HG03196 (cell line): ENCODE measurements around the gene FTSJ3.
"Not testable (repeated sequence)": the region's sequence is repeated elsewhere in the genome, so short reads cannot be mapped to it uniquely, and the experiment has no call there.

Experiments used
- ATAC-seq: cut with Tn5 transposase; IDR thresholded peaks from one replicate; pipeline ENCODE4 v1.9.1; 2021; ENCODE audit not compliant: unreplicated experiment

Gene FTSJ3

DNA sequence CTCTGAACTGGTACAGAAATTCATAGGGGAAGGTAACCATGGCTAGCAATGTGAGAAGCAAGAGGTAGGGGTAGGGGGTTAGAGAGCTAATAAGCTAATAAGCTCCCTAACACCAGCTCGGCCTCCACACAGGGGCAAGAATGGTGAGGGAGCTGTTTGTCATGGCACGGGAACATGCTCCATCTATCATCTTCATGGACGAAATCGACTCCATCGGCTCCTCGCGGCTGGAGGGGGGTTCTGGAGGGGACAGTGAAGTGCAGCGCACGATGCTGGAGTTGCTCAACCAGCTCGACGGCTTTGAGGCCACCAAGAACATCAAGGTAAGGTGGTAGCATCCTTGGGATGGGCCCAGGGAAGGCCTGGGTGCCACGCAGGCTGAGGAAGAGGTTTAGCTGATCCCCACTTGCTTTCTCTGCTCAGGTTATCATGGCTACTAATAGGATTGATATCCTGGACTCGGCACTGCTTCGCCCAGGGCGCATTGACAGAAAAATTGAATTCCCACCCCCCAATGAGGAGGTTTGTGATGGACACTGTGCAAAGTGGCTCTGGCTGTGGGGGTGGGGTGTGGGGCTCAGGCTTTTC lies 3.5 kb upstream of the FTSJ3 start:
- ATAC-seq: no peak

DNA sequence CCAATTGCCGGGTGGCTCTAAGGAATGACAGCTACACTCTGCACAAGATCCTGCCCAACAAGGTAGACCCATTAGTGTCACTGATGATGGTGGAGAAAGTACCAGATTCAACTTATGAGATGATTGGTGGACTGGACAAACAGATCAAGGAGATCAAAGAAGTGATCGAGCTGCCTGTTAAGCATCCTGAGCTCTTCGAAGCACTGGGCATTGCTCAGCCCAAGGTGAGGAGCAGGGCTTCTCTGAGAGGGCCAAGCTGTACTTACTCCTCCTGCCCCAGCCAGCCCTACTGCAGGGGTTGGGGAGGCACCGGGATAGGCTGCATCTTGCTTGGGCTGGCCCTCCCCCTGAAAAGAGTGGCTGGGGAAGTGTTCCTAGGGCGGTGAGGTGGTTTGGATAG lies 2.8 kb upstream of the FTSJ3 start:
- no peak for ATAC-seq

DNA sequence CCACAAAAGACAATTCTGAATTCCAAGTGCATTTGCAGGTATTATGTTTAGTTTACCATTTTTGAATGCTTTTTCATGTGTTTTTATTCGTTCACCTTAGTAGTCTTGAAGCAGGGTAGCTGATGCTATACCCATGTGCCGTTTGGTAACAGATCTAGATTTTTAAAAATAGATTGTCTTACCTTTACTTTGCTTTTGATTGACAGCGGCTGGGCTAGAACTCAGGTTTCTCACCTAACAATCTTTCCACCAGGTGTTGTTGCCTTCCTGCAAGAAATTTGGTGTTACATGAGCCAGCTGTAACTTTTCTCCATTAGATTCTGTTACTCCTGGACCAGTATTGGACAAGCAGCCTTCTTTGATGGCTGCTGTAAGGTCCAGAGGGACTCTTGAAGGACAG lies 1.5 kb upstream of the FTSJ3 start:
- ATAC-seq: no peak

DNA sequence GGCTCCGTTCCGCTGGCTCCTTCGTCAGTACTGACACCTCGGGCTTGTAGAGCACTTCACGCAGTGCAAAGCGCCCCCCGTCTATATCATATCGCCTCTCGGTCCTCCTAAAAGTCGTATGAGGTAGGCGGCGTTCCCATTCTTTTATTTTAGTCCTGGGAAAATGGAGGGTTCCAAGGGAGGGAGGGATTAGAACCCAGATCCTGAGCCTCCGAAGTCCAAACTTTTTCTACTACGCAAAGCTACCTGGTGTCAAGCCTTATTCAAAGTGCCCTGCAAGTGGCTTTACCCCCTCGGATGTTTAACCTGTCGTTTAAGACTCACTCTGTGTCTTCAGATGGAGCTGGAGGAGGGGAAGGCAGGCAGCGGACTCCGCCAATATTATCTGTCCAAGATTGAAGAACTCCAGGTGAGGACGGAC lies 348 bp upstream of the FTSJ3 start:
- ATAC-seq: no peak

DNA sequence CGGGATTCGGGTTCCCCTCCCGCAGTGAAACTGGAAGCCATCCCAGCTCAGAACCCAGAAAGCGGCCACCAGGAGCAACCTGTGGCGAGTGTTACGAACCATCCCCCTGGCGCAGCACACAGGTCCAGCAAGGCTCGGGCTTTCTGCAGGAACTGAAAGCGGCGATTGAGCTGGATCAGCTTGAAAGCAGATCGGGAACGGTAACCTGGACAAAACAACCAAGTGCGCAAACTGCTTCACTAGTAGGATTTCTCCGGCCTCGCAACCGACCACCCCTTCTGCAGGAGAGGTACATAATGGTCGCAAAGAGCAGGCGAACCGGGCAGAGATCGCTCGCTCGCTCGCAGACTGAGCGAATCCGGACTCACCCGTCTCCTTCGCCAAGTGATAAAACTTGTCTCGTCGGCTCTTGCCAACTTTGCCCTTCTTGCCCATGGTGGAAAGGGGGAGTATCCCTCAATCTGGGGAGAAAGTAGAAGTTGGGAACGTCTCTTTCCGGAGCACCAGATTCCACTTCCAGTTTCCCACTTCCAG lies 928 bp downstream of the FTSJ3 start:
- ATAC-seq: no peak

DNA sequence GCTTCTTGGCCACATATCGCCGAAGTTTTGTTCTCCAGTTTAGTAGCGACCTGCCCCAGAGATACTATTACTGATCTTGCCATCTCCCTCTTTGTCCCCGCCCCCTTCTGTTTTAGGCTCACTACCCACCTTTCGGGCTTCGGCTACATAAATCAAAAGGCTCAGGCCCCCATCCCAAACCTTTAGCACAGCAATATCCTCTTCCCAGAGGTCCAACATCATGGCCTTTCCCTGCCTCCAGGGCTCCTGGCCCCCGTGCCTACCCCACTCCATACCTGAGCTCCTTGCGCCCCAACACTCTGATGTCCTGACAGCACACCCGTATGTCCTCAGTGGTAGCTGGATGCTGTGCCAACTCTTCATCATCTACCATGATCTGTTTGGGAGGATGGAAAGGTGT lies 3.1 kb downstream of the FTSJ3 start:
- no peak for ATAC-seq

DNA sequence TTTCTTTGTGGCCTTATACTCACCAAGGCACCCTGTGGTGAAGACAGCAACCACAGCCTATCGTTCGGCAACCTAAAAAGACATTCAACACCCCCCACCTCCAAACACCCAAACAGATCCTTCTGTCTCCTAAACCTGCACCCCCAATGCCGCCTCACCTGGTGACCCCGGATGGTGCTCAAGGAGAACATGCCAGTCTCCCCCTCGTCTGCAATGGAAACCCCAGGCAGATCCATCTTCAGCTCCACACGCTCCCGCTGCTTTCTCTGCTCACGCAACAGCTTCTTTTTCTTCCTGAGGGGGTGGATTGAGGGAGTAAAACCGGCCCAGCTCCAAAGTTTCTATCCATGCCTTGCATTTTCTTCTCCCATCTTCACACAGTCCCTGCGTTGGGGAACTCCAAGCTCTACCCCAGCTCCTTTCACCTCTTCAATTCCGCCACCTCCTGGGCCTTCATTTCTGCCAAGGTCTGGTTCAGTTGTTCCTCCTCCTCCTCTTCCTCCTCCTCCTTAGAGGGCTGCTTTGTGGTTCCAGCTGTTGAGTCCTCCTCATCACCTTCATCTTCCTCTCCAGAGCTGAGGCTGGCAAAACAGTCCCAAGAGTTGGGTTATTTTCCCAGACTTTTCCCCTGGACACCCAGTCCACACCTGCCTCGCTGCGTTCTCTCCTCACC lies 3.7 kb downstream of the FTSJ3 start:
- ATAC-seq: no peak

DNA sequence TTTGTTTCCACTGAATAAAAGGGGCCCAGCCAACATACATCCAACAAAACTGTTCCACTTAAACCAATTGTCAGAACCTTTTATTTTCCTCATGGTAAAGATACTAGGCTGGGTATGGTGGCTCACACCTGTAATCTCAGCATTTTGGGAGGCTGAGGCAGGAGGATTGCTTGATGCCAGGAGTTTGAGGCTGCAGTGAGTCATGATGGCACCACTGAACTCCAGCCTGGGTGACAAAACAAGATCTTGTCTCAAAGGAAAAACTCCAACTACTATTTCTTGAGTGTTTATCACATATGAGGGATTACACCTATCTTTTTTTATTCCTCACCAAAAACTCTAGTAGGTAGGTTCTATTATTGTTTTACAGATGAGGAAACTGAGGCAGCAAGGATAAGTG lies 4.9 kb downstream of the FTSJ3 start:
- ATAC-seq: no peak

DNA sequence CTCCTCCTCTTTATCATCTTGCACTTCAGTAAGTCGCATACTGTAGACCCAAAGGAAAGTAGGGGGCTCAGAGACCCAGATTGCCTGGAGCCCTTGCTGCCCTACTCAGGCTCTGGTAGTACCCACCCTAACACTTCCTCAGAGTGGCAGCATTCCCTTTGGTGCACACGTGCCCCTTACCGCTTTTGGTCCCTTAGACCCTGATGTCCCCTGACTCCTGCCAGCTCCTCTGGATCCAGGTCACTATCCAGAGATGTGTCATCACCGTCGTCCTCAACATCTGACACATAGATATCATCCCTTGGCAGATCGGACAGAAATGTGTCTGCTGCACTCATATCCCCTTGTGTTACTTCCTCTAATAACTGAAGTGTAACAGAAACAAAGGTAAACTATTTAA lies 5.7 kb downstream of the FTSJ3 start:
- no peak for ATAC-seq

DNA sequence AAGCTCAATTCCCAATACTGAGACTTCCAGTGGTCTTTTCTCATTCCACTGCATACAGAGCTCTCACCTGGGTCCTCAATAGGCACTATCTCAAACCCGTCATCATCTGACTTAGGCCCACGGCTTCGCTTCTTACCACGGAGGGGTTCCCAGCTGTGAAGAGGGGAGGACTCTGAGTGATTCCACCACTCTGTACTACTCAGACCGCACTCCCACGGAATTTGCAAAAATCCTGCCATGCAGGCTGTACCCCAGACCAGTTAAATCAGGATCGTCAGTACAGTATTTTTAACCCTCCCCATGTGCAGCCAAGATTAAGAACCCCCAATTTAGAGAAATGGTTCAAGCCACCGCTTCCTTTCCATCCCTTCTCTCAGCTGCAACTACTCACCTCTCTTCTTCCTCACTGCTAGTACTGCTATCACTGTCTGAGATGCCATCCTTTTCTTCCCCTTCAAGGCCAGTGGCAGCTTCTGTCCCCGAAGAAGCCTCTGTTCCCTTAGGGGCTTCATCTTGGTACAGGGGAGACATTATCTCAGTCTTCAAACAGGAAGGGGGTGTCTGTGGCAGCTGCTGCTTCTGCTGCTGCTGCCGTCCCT lies 6.4 kb downstream of the FTSJ3 start:
- ATAC-seq: no peak

DNA sequence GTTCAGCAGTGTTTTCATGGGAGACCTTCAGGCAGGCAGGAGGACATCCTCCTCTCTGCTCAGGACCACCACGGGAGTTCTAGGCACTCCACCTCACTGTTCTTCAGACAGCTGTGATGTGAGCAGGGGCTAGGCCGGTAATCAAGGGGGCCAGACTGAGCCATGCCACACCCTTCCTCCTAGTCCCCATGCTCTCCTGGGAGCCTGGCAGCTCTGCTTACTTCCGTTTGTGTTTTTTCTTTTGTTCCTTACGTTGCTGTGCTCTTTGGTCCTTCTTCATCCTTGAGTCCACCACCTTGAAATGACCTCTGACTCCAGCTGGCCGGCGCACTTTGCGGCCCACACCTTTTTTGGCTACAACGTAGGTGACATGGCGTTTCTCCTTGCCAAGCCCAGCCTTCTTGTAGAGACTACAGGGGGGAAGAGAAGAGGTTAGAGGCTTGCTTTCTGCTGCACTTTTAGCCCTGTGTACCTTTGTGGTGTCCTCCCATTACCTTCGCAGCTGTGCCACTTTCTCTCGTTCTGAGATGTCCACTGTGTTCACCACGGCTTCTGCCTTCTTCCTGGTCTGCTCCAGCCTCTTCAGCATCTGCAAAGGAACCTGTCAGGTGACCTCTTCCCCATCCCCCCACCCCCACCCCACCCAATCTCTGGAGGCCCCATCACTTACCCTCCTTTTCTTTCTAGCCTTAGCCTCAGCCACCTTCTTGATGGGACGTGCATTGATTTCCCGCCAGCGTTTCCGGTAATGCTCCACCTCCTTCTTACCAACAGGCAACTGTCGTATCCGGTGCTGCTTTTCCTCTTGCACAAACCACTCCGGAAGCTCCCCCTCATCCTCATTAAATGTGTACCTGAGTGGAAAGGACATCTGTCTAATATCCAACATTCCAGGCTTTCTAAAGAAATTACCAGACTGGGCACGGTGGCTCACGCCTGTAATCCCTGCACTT lies 7.6 kb downstream of the FTSJ3 start:
- no peak for ATAC-seq

DNA sequence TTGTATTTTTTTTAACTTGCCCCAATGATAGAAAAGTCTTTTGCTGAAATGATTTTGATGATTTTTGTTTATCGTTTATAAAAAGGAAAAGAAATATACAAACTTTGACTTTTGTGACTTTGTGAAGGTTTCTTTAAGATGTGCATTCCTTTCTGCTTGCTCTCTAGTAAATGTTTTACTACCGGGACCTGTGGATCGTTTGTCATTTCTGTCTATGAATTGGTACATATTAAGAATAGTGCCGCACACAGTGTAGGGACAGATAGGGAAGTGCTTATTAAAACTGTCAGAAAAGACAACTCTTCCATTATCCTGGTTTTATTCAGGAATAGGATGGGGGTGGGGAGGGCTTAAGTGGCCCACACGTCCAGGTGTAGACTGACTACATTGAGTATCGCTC lies 8.3 kb downstream of the FTSJ3 start:
- ATAC-seq: no peak

DNA sequence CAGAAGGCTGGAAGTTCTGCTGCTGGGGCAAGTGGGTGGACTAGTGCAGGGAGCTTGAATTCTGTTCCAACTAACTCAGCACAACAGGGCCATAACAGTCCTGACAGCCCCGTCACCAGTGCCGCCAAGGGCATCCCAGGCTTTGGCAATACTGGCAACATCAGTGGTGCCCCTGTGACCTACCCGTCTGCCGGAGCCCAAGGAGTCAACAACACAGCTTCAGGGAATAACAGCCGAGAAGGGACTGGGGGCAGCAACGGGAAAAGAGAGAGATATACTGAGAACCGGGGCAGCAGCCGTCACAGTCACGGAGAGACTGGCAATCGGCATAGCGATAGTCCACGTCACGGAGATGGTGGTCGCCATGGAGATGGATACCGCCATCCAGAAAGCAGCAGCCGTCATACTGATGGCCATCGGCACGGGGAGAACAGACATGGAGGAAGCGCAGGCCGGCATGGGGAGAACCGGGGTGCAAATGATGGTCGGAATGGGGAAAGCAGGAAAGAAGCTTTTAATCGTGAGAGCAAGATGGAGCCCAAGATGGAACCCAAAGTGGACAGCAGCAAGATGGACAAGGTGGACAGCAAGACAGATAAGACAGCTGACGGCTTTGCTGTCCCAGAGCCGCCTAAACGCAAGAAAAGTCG lies 9.6 kb downstream of the FTSJ3 start:
- no peak for ATAC-seq

DNA sequence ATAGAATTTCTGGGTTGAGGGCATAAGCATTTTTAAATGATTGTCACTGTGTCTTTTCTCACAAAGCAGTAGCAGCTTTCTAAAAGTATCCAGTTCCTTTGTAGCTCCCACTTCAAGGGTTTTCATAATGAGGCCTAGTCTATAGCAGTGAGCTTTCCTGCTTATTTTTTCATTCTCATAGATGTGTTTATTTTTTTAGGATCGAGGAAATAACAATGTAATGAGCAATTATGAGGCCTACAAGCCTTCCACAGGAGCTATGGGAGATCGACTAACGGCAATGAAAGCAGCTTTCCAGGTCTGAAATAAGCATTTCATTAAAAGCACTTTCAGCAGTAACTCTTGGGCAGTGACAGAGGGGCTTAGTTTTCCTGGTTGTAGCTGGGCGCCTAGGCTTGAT lies 10.8 kb downstream of the FTSJ3 start:
- ATAC-seq: no peak

DNA sequence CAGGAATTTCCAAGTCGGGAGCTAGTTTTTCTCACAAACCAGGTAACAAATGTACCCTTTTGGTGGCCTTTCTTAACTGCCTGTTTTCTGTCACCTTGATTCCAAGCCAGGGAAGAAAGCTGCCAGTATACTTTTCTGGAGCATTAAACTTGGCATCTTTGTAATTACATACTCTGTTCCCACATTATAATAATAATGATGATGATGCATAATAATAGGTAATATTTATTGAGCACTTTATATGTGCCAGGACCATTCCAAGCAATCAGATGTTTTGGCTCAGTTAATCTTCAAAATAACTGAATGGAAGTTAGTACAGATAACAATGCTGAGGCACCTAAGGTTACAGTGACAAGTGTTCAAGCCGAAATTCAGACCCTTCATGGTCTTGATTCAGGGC lies 11.3 kb downstream of the FTSJ3 start:
- ATAC-seq: no peak

DNA sequence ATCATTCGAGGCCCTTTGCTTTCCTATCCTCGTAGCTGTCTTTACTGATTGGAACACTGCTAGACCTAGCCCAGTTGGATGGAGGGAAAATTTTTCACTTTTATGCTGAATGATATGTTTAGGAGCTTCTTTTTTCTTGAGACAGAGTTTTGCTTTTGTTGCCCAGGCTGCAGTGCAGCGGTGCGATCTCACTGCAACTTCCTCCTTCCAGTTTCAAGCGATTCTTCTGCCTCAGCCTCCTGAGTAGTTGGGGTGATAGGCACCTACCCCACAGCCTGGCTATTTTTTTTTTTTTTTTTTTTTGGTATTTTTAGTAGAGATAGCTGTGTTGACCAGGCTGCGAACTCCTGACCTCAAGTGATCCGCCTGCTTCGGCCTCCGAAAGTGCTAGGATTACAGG lies 17.5 kb downstream of the FTSJ3 start:
- ATAC-seq: no peak

DNA sequence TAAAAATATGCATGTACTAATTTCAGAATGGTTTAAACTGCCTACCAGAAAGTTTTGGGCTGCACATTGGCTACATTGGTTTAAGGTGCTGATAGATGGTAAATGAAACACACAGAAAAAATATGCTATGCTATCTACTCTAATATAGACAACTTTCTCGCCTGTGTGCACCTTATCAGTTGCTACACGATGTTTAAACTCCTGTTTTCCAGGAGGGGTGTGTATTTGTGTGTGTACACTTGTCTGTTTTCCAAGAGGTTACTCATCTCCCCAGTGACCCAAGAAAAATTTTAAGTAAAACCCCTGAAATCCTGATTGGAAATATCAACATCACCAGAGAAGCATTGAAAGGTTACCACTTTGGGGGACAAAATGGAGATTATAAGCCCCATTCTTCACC lies 21.9 kb downstream of the FTSJ3 start:
- no peak for ATAC-seq

DNA sequence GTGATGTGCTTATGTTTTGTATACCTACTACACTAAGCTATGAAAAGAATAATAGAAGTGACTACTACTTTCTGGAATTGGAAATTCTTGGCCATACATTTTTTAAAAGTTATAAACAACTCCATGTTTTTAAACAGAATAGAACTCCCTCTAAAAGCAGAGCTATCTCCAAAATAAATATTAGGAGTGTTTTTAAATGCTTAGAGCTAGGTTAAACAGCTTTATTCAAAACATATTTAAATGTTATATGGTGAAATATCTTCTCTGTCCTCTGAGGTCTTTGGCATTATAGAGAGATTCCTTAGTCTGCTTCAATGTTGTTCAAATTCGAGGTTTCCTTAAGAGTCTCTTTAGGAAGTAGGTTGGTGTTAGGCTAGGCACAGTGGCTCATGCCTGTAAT lies 23.1 kb downstream of the FTSJ3 start:
- no peak for ATAC-seq

DNA sequence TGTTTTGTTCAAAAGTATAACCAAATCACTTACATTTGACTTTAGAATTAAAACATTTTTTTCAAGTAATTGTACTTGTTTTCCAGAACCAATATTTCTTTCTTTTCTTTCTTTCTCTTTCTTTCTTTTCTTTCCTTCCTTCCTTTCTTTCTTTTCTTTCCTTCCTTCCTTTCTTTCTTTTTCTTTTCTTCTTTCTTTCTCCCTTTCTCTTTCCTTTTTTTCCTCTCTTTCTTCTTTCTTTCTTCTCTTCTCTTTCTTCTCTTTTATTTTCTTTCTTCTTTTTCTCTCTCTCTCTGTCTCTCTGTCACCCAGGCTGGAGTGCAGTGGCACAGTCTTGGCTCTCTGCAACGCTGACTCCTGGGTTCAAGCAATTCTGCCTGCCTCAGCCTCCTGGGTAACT lies 26.7 kb downstream of the FTSJ3 start:
- no peak for ATAC-seq

DNA sequence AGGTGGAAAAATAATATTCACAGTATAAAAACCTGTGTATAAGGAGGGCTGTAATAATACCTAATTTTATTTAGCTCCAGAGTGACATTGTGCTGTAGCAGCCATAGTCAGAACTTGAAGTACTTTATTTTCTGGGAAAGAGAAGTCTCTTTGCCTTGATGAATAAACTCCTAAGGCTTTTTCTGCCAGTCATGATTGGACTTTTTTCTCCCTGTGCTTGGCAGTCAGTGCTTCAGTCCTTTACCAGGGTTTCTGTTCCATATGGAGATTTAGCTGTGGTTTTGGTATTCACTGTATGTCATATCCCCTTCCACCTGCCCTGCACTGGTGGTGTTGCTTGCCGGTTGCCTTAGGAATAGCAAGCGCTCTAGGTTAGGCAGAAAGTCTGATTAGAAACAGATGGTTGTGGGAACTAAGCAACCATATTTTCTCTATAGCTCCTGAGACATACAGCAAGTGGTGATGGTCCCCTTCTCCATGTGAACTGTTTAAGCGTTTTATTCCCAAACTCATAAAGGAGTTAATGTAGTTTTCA lies 28.8 kb downstream of the FTSJ3 start:
- ATAC-seq: no peak

DNA sequence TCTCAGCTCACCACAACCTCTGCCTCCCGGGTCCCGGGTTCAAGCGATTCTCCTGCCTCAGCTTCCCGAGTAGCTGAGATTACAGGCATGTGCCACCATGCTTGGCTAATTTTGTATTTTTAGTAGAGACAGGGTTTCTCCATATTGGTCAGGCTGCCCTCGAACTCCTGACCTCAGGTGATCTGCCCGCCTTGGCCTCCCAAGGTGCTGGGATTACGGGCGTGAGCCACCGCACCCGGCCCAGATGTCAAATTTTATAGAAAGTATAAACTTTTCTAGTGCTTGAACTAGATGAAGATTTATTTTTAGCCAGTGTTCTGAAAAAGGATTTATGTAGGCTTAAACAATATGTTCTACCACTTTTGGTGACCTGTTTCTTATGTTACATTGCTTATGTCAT lies 31.1 kb downstream of the FTSJ3 start:
- ATAC-seq: not testable (repeated sequence)
